HepG2 (cell line): ENCODE results near the gene VPS13C. TPM values are rescaled to one million over a fixed set of nuclear protein-coding genes. Genes with fewer than 3 reads are reported as not detected.

Source experiments
- ATAC-seq: fragments of 200-7000 bp; cut with Tn5 transposase; 3 replicates; pipeline ENCODE4 v1.9.1; 2020; ENCODE audit warnings: mild to moderate bottlenecking, moderate library complexity
- BruUV-seq: library from RNA; stranded (reverse); fragments of 400-500 nt; replicated peaks from 2 replicates; lab custom pipeline; 2021; lab: Mats Ljungman, UMichigan
- CTCF ChIA-PET: fragments of 300-600 bp; formaldehyde crosslinking; extraction: SDS; loops from one replicate; lab custom pipeline; 2021; ENCODE audit warnings: low total read pairs, inconsistent platforms, low intra/inter-chr PET ratio; lab: Yijun Ruan, JAX
- POLR2A ChIA-PET: fragments of 350-600 bp; sonication (Branson Sonifier 250); formaldehyde crosslinking; loops from one replicate; lab custom pipeline; 2020; ENCODE audit warnings: antibody characterized with exemption, inconsistent platforms; lab: Yijun Ruan, JAX
- DNase-seq: peaks from one replicate; pipeline ENCODE4 v3.0.0-alpha.2; 2015; ENCODE audit warnings: low spot score
- FAIRE-seq: peaks from 3 replicates; lab custom pipeline; 2011; peaks lifted over from hg19 to GRCh38; lab: Jason Lieb, UNC
- H2AFZ ChIP-seq: one replicate; pipeline ENCODE4 v1.6.1; 2011; ENCODE audit warnings: low read length, inconsistent platforms
- H3K27ac ChIP-seq: fragments of 300-600 bp; 3 replicates; pipeline ENCODE4 v1.8.0; 2011; ENCODE audit warnings: mixed run types, mild to moderate bottlenecking, mixed read lengths, low read length, inconsistent platforms; ENCODE audit not compliant: insufficient read depth; ENCODE audit errors: extremely low read length
- H3K27me3 ChIP-seq, 2 experiments: fragments of 200-600 bp in 1 of 2; 2 replicates in 1 of 2; 3 replicates in 1 of 2; pipeline versions ENCODE4 v1.6.0 to v1.8.0; 2011; ENCODE audit warnings: low read length in 2 of 2, mild to moderate bottlenecking in 2 of 2, moderate library complexity in 2 of 2, inconsistent platforms in 1 of 2; ENCODE audit not compliant: insufficient read depth in 2 of 2, control insufficient read depth in 1 of 2
- H3K36me3 ChIP-seq, 2 experiments: fragments of 200-600 bp in 1 of 2; replicated peaks in 1 of 2; 2 replicates in 1 of 2; 3 replicates in 1 of 2; pipeline versions ENCODE4 v1.5.1 to v1.8.0; 2011; ENCODE audit warnings: low read length in 2 of 2, inconsistent platforms in 1 of 2; ENCODE audit not compliant: insufficient read depth in 2 of 2, control insufficient read depth in 1 of 2
- H3K4me1 ChIP-seq: 2 replicates; pipeline ENCODE4 v1.5.1; 2012; ENCODE audit warnings: low read length, inconsistent platforms; ENCODE audit not compliant: insufficient read depth
- H3K4me2 ChIP-seq: 2 replicates; pipeline ENCODE4 v1.6.0; 2011; ENCODE audit warnings: low read depth, low read length, inconsistent platforms
- H3K4me3 ChIP-seq, 3 experiments: fragments of 200-600 bp in 1 of 3; sonication (generic), shearing (Covaris generic) in 1 of 3; replicated peaks in 1 of 3; 2 replicates each; pipeline ENCODE4 v1.5.1; 2011 to 2016; ENCODE audit warnings: low read length in 3 of 3, inconsistent platforms in 2 of 3, low read depth in 2 of 3, mild to moderate bottlenecking in 2 of 3, control low read depth in 1 of 3, mixed read lengths in 1 of 3; ENCODE audit not compliant: insufficient read depth in 1 of 3
- H3K79me2 ChIP-seq: one replicate; pipeline ENCODE4 v1.6.1; 2011; ENCODE audit warnings: low read length, inconsistent platforms; ENCODE audit not compliant: insufficient read depth
- H3K9ac ChIP-seq: 2 replicates; pipeline ENCODE4 v1.6.0; 2011; ENCODE audit warnings: mild to moderate bottlenecking, low read depth, low read length, inconsistent platforms; ENCODE audit not compliant: insufficient read depth
- H3K9me3 ChIP-seq: 2 replicates; pipeline ENCODE4 v1.5.1; 2012; ENCODE audit warnings: mild to moderate bottlenecking, low read length
- H4K20me1 ChIP-seq: 2 replicates; pipeline ENCODE4 v1.6.0; 2011; ENCODE audit warnings: inconsistent platforms, mild to moderate bottlenecking, low read length, moderate library complexity; ENCODE audit not compliant: insufficient read depth
- GATAD1 ChIP-seq: IDR thresholded peaks from 2 replicates; pipeline ENCODE4 v1.6.1; 2016; ENCODE audit warnings: missing genetic modification reagents, missing compliant biosample characterization
- MAFK ChIP-seq, 2 experiments: IDR thresholded peaks in 1 of 2; conservative IDR thresholded peaks in 1 of 2; 2 replicates each; pipeline ENCODE4 v1.6.1; 2011; ENCODE audit warnings: improper control_type of control experiment in 2 of 2, low read length in 2 of 2
- POLR2AphosphoS2 ChIP-seq: IDR thresholded peaks from 2 replicates; pipeline ENCODE4 v1.6.1; 2011; ENCODE audit warnings: low read depth, low read length, improper control_type of control experiment
- REPIN1 ChIP-seq: sonication (generic); formaldehyde crosslinking; IDR thresholded peaks from 2 replicates; pipeline ENCODE4 v1.8.0; 2022; ENCODE audit warnings: missing genetic modification reagents, low read depth, mild to moderate bottlenecking, borderline replicate concordance
- RXRB ChIP-seq: IDR thresholded peaks from 2 replicates; pipeline ENCODE4 v1.6.1; 2016; ENCODE audit warnings: borderline replicate concordance, missing genetic modification reagents, missing compliant biosample characterization
- ZNF839 ChIP-seq: sonication (generic); formaldehyde crosslinking; IDR thresholded peaks from 2 replicates; pipeline ENCODE4 v1.4.0; 2020; ENCODE audit warnings: missing genetic modification reagents, mild to moderate bottlenecking, borderline replicate concordance
- WGBS: methylation state at CpG from one replicate; pipeline ENCODE4 v1.1.6; 2017; ENCODE audit warnings: low lambda C conversion rate; 5-methylcytosine and 5-hydroxymethylcytosine counted together
- in situ Hi-C: cut with HindIII; loops from 2 replicates; pipeline ENCODE4 v1.10.0; 2017; ENCODE audit warnings: low pct_unique_long_range_greater_than_20kb; ENCODE audit not compliant: extremely low pct_ligation_motif_present
- intact Hi-C: fragments of 100-400 bp; cut with micrococcal nuclease; formaldehyde crosslinking; loops from one replicate; pipeline ENCODE4 v1.10.0; 2022; ENCODE audit not compliant: unreplicated experiment
- polyA plus RNA-seq, 8 experiments: library from polyadenylated mRNA; depleted of rRNA in 3 of 8; stranded (reverse) in 7 of 8; unstranded in 1 of 8; fragments of >200 nt; fragmentation: Illumina TruSeq in 4 of 8; extraction: Trizol in 4 of 8; gene quantifications; 2 replicates each; pipeline versions ENCODE4 v1.2.1 to v1.2.3, GENCODE V29; 2011 to 2016; ENCODE audit warnings: low read depth in 4 of 8, missing spikeins in 1 of 8, mixed read lengths in 1 of 8; ENCODE audit not compliant: insufficient read depth in 1 of 8
- total RNA-seq, 5 experiments: library from RNA; depleted of rRNA; stranded (reverse); fragments of >200 nt; fragmentation: Illumina TruSeq; extraction: Trizol; gene quantifications; 2 replicates each; pipeline ENCODE4 v1.2.3, GENCODE V29; 2016; ENCODE audit warnings: low read depth in 1 of 5
- TF ChIP-seq, protein P1 (sequence below): sonication (generic); formaldehyde crosslinking; IDR thresholded peaks from 2 replicates; pipeline ENCODE4 v1.5.0; 2020; ENCODE audit warnings: missing genetic modification reagents
- TF ChIP-seq, protein P2 (sequence below): IDR thresholded peaks from 2 replicates; pipeline ENCODE4 v1.6.1; 2012; ENCODE audit warnings: low read depth, low read length, improper control_type of control experiment
- TF ChIP-seq, protein P3 (sequence below): sonication (generic); formaldehyde crosslinking; IDR thresholded peaks from 2 replicates; pipeline ENCODE4 v1.4.0; 2020; ENCODE audit warnings: mild to moderate bottlenecking, missing genetic modification reagents

VPS13C gene
- total and polyA plus RNA-seq, 2 of the 13 experiments (the other 11 are each of a cell fraction or from before 2014, with no cell fraction given): 10.9 to 26.8 TPM

DNA sequence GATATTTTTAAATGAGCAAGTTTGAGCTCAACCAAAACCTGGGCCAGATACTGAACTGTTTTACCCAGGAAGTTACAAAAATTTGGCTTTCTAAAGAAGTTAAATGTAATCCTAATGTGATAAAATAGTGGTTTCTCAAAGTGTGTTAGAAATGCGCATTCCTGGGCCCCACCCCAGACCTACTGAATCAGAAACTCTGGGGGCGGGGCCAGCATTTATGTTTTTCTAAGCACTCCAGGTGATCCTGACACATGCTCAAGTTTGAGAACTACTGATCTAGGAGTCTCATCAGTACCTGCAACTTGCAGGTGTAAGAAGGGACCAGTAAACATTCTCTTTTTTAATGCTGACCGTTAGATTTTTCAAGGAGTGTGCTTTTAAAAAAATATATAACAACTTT lies 190.6 kb downstream of the VPS13C start:
- Histone ChIP-seq H3K79me2 (no peaks in the 10 kb centered on the region), H3K27ac (no peak overlapping the region)
- no peak for ATAC-seq
- TF ChIP-seq, protein P1, sequence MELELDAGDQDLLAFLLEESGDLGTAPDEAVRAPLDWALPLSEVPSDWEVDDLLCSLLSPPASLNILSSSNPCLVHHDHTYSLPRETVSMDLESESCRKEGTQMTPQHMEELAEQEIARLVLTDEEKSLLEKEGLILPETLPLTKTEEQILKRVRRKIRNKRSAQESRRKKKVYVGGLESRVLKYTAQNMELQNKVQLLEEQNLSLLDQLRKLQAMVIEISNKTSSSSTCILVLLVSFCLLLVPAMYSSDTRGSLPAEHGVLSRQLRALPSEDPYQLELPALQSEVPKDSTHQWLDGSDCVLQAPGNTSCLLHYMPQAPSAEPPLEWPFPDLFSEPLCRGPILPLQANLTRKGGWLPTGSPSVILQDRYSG: no peak
- TF ChIP-seq MAFK (conservative IDR thresholded peaks at IDR 0.05 in 1 of 2, IDR thresholded peaks at IDR 0.05 in 1 of 2; ENCODE audit: low read length in 2 of 2) (peak in 1 of 2 experiments; percentile 45; a peak in 2 of 4 replicates), POLR2AphosphoS2 (no peak), RXRB (CRISPR knock-in tag) (no peak), GATAD1 (CRISPR knock-in tag) (no peak), ZNF839 (no peak), REPIN1 (no peak)
- TF ChIP-seq, protein P2, sequence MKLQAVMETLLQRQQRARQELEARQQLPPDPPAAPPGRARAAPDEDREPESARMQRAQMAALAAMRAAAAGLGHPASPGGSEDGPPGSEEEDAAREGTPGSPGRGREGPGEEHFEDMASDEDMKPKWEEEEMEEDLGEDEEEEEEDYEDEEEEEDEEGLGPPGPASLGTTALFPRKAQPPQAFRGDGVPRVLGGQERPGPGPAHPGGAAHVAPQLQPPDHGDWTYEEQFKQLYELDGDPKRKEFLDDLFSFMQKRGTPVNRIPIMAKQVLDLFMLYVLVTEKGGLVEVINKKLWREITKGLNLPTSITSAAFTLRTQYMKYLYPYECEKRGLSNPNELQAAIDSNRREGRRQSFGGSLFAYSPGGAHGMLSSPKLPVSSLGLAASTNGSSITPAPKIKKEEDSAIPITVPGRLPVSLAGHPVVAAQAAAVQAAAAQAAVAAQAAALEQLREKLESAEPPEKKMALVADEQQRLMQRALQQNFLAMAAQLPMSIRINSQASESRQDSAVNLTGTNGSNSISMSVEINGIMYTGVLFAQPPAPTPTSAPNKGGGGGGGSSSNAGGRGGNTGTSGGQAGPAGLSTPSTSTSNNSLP: no peak
- TF ChIP-seq, protein P3, sequence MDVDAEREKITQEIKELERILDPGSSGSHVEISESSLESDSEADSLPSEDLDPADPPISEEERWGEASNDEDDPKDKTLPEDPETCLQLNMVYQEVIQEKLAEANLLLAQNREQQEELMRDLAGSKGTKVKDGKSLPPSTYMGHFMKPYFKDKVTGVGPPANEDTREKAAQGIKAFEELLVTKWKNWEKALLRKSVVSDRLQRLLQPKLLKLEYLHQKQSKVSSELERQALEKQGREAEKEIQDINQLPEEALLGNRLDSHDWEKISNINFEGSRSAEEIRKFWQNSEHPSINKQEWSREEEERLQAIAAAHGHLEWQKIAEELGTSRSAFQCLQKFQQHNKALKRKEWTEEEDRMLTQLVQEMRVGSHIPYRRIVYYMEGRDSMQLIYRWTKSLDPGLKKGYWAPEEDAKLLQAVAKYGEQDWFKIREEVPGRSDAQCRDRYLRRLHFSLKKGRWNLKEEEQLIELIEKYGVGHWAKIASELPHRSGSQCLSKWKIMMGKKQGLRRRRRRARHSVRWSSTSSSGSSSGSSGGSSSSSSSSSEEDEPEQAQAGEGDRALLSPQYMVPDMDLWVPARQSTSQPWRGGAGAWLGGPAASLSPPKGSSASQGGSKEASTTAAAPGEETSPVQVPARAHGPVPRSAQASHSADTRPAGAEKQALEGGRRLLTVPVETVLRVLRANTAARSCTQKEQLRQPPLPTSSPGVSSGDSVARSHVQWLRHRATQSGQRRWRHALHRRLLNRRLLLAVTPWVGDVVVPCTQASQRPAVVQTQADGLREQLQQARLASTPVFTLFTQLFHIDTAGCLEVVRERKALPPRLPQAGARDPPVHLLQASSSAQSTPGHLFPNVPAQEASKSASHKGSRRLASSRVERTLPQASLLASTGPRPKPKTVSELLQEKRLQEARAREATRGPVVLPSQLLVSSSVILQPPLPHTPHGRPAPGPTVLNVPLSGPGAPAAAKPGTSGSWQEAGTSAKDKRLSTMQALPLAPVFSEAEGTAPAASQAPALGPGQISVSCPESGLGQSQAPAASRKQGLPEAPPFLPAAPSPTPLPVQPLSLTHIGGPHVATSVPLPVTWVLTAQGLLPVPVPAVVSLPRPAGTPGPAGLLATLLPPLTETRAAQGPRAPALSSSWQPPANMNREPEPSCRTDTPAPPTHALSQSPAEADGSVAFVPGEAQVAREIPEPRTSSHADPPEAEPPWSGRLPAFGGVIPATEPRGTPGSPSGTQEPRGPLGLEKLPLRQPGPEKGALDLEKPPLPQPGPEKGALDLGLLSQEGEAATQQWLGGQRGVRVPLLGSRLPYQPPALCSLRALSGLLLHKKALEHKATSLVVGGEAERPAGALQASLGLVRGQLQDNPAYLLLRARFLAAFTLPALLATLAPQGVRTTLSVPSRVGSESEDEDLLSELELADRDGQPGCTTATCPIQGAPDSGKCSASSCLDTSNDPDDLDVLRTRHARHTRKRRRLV: no peak
- TF ChIP-seq, all 625 proteins: peak for 1
- CTCF ChIA-PET: no interaction called here
- no peak for DNase-seq
- POLR2A ChIA-PET: no interaction called here
- H3K27me3 ChIP-seq: no peaks in the 10 kb centered on the region
- 0 out of 2 replicates have a peak, but pooled peaks cover 2% of the 10 kb centered on the region for H4K20me1 ChIP-seq
- 98% methylated on average over 3 of the region's 3 CpGs for WGBS
- H3K4me3 ChIP-seq: no peak overlapping the region
- BruUV-seq: no TSS peak
- no peaks in the 10 kb centered on the region for H3K9me3 ChIP-seq
- H2AFZ ChIP-seq: no peak overlapping the region
- no peaks in the 10 kb centered on the region for H3K4me1 ChIP-seq
- in situ Hi-C loops (loop anchor here (5.0 to 25.0 kb wide), 2 partner anchors 198 to 443 kb away; partner anchors contain the start of gene C2CD4A), intact Hi-C loops (loop anchor here (5.0 to 10.0 kb wide), 2 partner anchors 38 to 385 kb away; no protein-coding TSS in a partner anchor)
- no peak overlapping the region for H3K4me2 ChIP-seq
- FAIRE-seq: no peak
- H3K36me3 ChIP-seq: peaks cover 1 to 22% of the 10 kb centered on the region in 2 experiments; a peak in 3 of 5 replicates
- no peak overlapping the region for H3K9ac ChIP-seq
